GM12878 (cell line): Measurements from ENCODE around the gene PTPRN2. TPM values are rescaled to one million over a fixed set of nuclear protein-coding genes. Genes with fewer than 3 reads are reported as not detected.

Source experiments
- ATAC-seq: fragments of 200-7000 bp; cut with Tn5 transposase; 3 replicates; pipeline ENCODE4 v1.9.1; 2020; ENCODE audit warnings: mild to moderate bottlenecking, moderate library complexity
- BruUV-seq: library from RNA; stranded (reverse); fragments of 400-500 nt; replicated peaks from 2 replicates; lab custom pipeline; 2021; lab: Mats Ljungman, UMichigan
- CTCF ChIA-PET: fragments of 300-600 bp; sonication (Branson Sonifier 250); formaldehyde crosslinking; extraction: SDS; loops from one replicate; lab custom pipeline; 2021; ENCODE audit warnings: inconsistent platforms; lab: Yijun Ruan, JAX
- POLR2A ChIA-PET: fragments of 350-600 bp; formaldehyde crosslinking; extraction: SDS; loops from one replicate; lab custom pipeline; 2021; ENCODE audit warnings: inconsistent platforms; lab: Charles Lee
- RAD21 ChIA-PET: fragments of 300-600 bp; sonication (Branson Sonifier 250); formaldehyde crosslinking; loops from one replicate; lab custom pipeline; 2023; ENCODE audit warnings: antibody characterized with exemption; ENCODE audit not compliant: unreplicated experiment; lab: Charles Lee
- SMC1A ChIA-PET: fragments of 300-600 bp; sonication (Branson Sonifier 250); formaldehyde crosslinking; loops from one replicate; lab custom pipeline; 2023; ENCODE audit not compliant: unreplicated experiment, uncharacterized antibody; lab: Charles Lee
- DNase-seq: peaks from one replicate; pipeline ENCODE4 v3.0.0-alpha.2; 2011; ENCODE audit warnings: low read depth, low spot score
- FAIRE-seq: peaks from 3 replicates; lab custom pipeline; 2011; peaks lifted over from hg19 to GRCh38; lab: Jason Lieb, UNC
- H2AFZ ChIP-seq: 2 replicates; pipeline ENCODE4 v1.6.0; 2011; ENCODE audit warnings: low read depth, low read length, control low read depth; ENCODE audit not compliant: control insufficient read depth
- H3K27ac ChIP-seq: 2 replicates; pipeline ENCODE4 v1.5.1; 2011; ENCODE audit warnings: control low read depth; ENCODE audit not compliant: control insufficient read depth, insufficient read depth
- H3K27me3 ChIP-seq, 2 experiments: replicated peaks in 1 of 2; 2 replicates each; pipeline versions ENCODE4 v1.6.0 to v1.6.1; 2011; ENCODE audit warnings: low read length in 1 of 2; ENCODE audit not compliant: control insufficient read depth in 2 of 2, insufficient read depth in 2 of 2
- H3K36me3 ChIP-seq, 2 experiments: 2 replicates each; pipeline ENCODE4 v1.5.1; 2011; ENCODE audit warnings: low read length in 1 of 2; ENCODE audit not compliant: control insufficient read depth in 2 of 2, insufficient read depth in 2 of 2
- H3K4me1 ChIP-seq: 2 replicates; pipeline ENCODE4 v1.6.1; 2011; ENCODE audit warnings: mild to moderate bottlenecking, low read length, moderate library complexity, mixed read lengths; ENCODE audit not compliant: control insufficient read depth, insufficient read depth
- H3K4me2 ChIP-seq: 2 replicates; pipeline ENCODE4 v1.6.0; 2011; ENCODE audit warnings: control low read depth; ENCODE audit not compliant: control insufficient read depth, insufficient read depth
- H3K4me3 ChIP-seq: fragments of 200-600 bp; sonication (generic); 2 replicates; pipeline ENCODE4 v1.5.1; 2016
- H3K79me2 ChIP-seq: 2 replicates; pipeline ENCODE4 v1.6.0; 2011; ENCODE audit warnings: low read length; ENCODE audit not compliant: control insufficient read depth, insufficient read depth
- H3K9ac ChIP-seq: 2 replicates; pipeline ENCODE4 v1.8.0; 2011; ENCODE audit warnings: low read length, control low read depth, mixed read lengths; ENCODE audit not compliant: control insufficient read depth, insufficient read depth
- H3K9me3 ChIP-seq: replicated peaks from 3 replicates; pipeline ENCODE4 v1.5.1; 2011; ENCODE audit warnings: mild to moderate bottlenecking, low read length; ENCODE audit not compliant: control insufficient read depth, insufficient read depth
- H4K20me1 ChIP-seq: 2 replicates; pipeline ENCODE4 v1.6.0; 2011; ENCODE audit not compliant: control insufficient read depth, insufficient read depth
- EED ChIP-seq: sonication (generic); IDR thresholded peaks from 2 replicates; pipeline ENCODE4 v1.6.1; 2016; ENCODE audit warnings: antibody characterized with exemption, low read depth
- ESRRA ChIP-seq: IDR thresholded peaks from 2 replicates; pipeline ENCODE4 v1.6.1; 2012; ENCODE audit warnings: mild to moderate bottlenecking, low read length, improper control_type of control experiment
- FOXM1 ChIP-seq: IDR thresholded peaks from 2 replicates; pipeline ENCODE4 v1.6.1; 2012; ENCODE audit warnings: low read depth, mild to moderate bottlenecking, inconsistent platforms, low read length, moderate library complexity
- IKZF1 ChIP-seq: fragments of 450-650 bp; conservative IDR thresholded peaks from 2 replicates; pipeline ENCODE4 v1.6.1; 2017; ENCODE audit warnings: antibody characterized with exemption, mild to moderate bottlenecking
- KLF5 ChIP-seq: fragments of 450-650 bp; IDR thresholded peaks from 2 replicates; pipeline ENCODE4 v1.6.1; 2014; ENCODE audit warnings: mild to moderate bottlenecking; ENCODE audit not compliant: partially characterized antibody
- MEF2A ChIP-seq: IDR thresholded peaks from 2 replicates; pipeline ENCODE4 v1.6.1; 2011; ENCODE audit warnings: low read depth, mild to moderate bottlenecking, low read length, moderate library complexity; ENCODE audit not compliant: insufficient read depth
- MTA3 ChIP-seq: IDR thresholded peaks from 2 replicates; pipeline ENCODE4 v1.6.1; 2012; ENCODE audit warnings: low read length, inconsistent platforms, borderline replicate concordance
- MXI1 ChIP-seq: fragments of 150-350 bp; IDR thresholded peaks from 2 replicates; pipeline ENCODE4 v1.6.1; 2011; ENCODE audit warnings: low read depth, mild to moderate bottlenecking, inconsistent platforms, low read length, improper control_type of control experiment
- PAX8 ChIP-seq: fragments of 450-650 bp; IDR thresholded peaks from 2 replicates; pipeline ENCODE4 v1.6.1; 2017; ENCODE audit warnings: mild to moderate bottlenecking, moderate library complexity
- REST ChIP-seq: IDR thresholded peaks from 2 replicates; pipeline ENCODE4 v1.6.1; 2012; ENCODE audit warnings: mild to moderate bottlenecking, low read depth, low read length
- SIN3A ChIP-seq: IDR thresholded peaks from 2 replicates; pipeline ENCODE4 v1.6.1; 2012; ENCODE audit warnings: low read depth, low read length, improper control_type of control experiment
- SKIL ChIP-seq: fragments of 450-650 bp; IDR thresholded peaks from 2 replicates; pipeline ENCODE4 v1.6.1; 2017; ENCODE audit warnings: mild to moderate bottlenecking, low read depth, inconsistent platforms; ENCODE audit not compliant: poor library complexity, severe bottlenecking
- STAT3 ChIP-seq: IDR thresholded peaks from 2 replicates; pipeline ENCODE4 v1.6.1; 2011; ENCODE audit warnings: low read depth, low read length, improper control_type of control experiment
- YBX1 ChIP-seq: fragments of 450-650 bp; IDR thresholded peaks from 2 replicates; pipeline ENCODE4 v1.6.1; 2016; ENCODE audit warnings: antibody characterized with exemption
- ZBED1 ChIP-seq: IDR thresholded peaks from 2 replicates; pipeline ENCODE4 v1.6.1; 2016; ENCODE audit warnings: borderline replicate concordance
- WGBS: methylation state at CpG from one replicate; pipeline ENCODE4 v1.1.6; 2016; ENCODE audit warnings: low lambda C conversion rate; ENCODE audit not compliant: insufficient replicate concordance, insufficient coverage; ENCODE audit errors: missing lambda C conversion rate; 5-methylcytosine and 5-hydroxymethylcytosine counted together
- in situ Hi-C: fragments of 300-500 bp; cut with MboI; formaldehyde crosslinking; loops from 9 replicates; pipeline ENCODE4 v1.14.3; 2018; ENCODE audit warnings: mixed read lengths
- intact Hi-C: fragments of 100-400 bp; cut with micrococcal nuclease; formaldehyde crosslinking; loops from one replicate; pipeline ENCODE4 v1.14.2; 2022; ENCODE audit not compliant: unreplicated experiment
- polyA plus RNA-seq, 11 experiments: library from polyadenylated mRNA; depleted of rRNA in 4 of 11; unstranded in 6 of 11; stranded (reverse) in 5 of 11; fragments of >200 nt; fragmentation: Nextera tagmentation in 4 of 11; fragmentation: Illumina TruSeq in 1 of 11; extraction: Ambion mirVana in 4 of 11; extraction: Trizol in 1 of 11; gene quantifications; 1 replicate in 1 of 11; 2 replicates in 10 of 11; pipeline versions ENCODE4 v1.2.1 to v1.2.3, GENCODE V29; 2011 to 2016; ENCODE audit warnings: inconsistent platforms in 2 of 11, missing spikeins in 2 of 11, low read depth in 1 of 11
- total RNA-seq, 4 experiments: library from RNA; depleted of rRNA in 3 of 4; stranded (reverse); fragments of >200 nt in 3 of 4; fragmentation: Illumina TruSeq in 1 of 4; extraction: Trizol in 1 of 4; gene quantifications; 2 replicates each; pipeline versions ENCODE4 v1.2.1 to v1.2.3, GENCODE V29; 2013 to 2021

PTPRN2 gene
- total and polyA plus RNA-seq, 10 of the 15 experiments (the other 5 are each of a cell fraction or from before 2014, with no cell fraction given): 5.4 TPM; not detected in 9

- H3K27ac ChIP-seq: no peak overlapping the region
- no peak for FAIRE-seq
- ChIA-PET POLR2A (no interaction called here), CTCF (no interaction called here), SMC1A (no interaction called here), RAD21 (no interaction called here)
- H3K4me3 ChIP-seq: no peak overlapping the region
- in situ Hi-C loops (no loop called here), intact Hi-C loops (no loop called here)
- H3K4me1 ChIP-seq: no peaks in the 10 kb centered on the region
- ATAC-seq: no peak
- no peak overlapping the region for H2AFZ ChIP-seq
- 48% methylated on average over 9 of the region's 9 CpGs for WGBS
- no peak overlapping the region for H3K4me2 ChIP-seq
- no peaks in the 10 kb centered on the region for H3K79me2 ChIP-seq
- no peak for DNase-seq
- no peaks in the 10 kb centered on the region for H3K36me3 ChIP-seq
- no peak overlapping the region for H3K9ac ChIP-seq
- H3K9me3 ChIP-seq: no peaks in the 10 kb centered on the region; the same call in 2 of the 3 replicates
- no peaks in the 10 kb centered on the region for H4K20me1 ChIP-seq
- no TSS peak for BruUV-seq
- no peak for TF ChIP-seq EED
- TF ChIP-seq ESRRA: no peak
- TF ChIP-seq SKIL: no peak
- TF ChIP-seq ZBED1: no peak
- H3K27me3 ChIP-seq: no peaks in the 10 kb centered on the region
Observed at GRCh38 chr7:157606140-157606539, 981.5 kb downstream of the PTPRN2 start.

- H3K4me2 ChIP-seq: no peak overlapping the region
- intact Hi-C loops: no loop called here
- H3K27ac ChIP-seq: no peak overlapping the region
- RAD21 ChIA-PET: no interaction called here
- 25% methylated on average over 3 of the region's 3 CpGs for WGBS
- POLR2A ChIA-PET: no interaction called here
- SMC1A ChIA-PET: no interaction called here
- no peaks in the 10 kb centered on the region for H4K20me1 ChIP-seq
- no TSS peak for BruUV-seq
- H3K4me3 ChIP-seq: no peak overlapping the region
- no peak for FAIRE-seq
- H3K9me3 ChIP-seq: no peaks in the 10 kb centered on the region; the same call in 2 of the 3 replicates
- no peak overlapping the region for H3K9ac ChIP-seq
- no peaks in the 10 kb centered on the region for H3K27me3 ChIP-seq
- ATAC-seq: no peak
- H3K36me3 ChIP-seq: no peaks in the 10 kb centered on the region
- H3K79me2 ChIP-seq: no peaks in the 10 kb centered on the region
- no peak for DNase-seq
- H2AFZ ChIP-seq: no peak overlapping the region
- H3K4me1 ChIP-seq: no peaks in the 10 kb centered on the region
- in situ Hi-C loops: no loop called here
- CTCF ChIA-PET: no interaction called here
- TF ChIP-seq KLF5 (no peak), REST (no peak), SIN3A (no peak), MXI1 (no peak), YBX1 (no peak), FOXM1 (no peak), MTA3 (no peak), IKZF1 (no peak), STAT3 (no peak), PAX8 (no peak), MEF2A (no peak)
Observed at GRCh38 chr7:157605638-157606037, 982.0 kb downstream of the PTPRN2 start.
